ENCODE measurements around the gene PRR5.

PRR5 gene

GRCh38 chr22:44684506-44685383 is 17.3 kb upstream of the PRR5 start:
- H3K4me3 ChIP-seq (ENCODE audit: low read length) = no peak overlapping the region
- no peak overlapping the region for H3K27ac ChIP-seq (ENCODE audit: low read length)
- no peaks in the 10 kb centered on the region for H3K9me3 ChIP-seq (ENCODE audit: insufficient read depth, low read depth, low read length)
- no peaks in the 10 kb centered on the region for H3K27me3 ChIP-seq (ENCODE audit: insufficient read depth, low read length)
- H3K36me3 ChIP-seq (ENCODE audit: insufficient read depth, low read depth, low read length) = no peaks in the 10 kb centered on the region
- H3K9ac ChIP-seq (ENCODE audit: low read depth, low read length) = no peak overlapping the region
- H3K4me1 ChIP-seq (ENCODE audit: insufficient read depth, low read length) = peaks cover 4% of the 10 kb centered on the region; the same call in 1 of the 2 replicates

- Histone ChIP-seq H3K9ac (ENCODE audit: low read depth, low read length) (no peak overlapping the region), H3K27ac (ENCODE audit: low read length) (no peak overlapping the region), H3K9me3 (ENCODE audit: insufficient read depth, low read depth, low read length) (no peaks in the 10 kb centered on the region), H3K27me3 (ENCODE audit: insufficient read depth, low read length) (no peaks in the 10 kb centered on the region), H3K36me3 (ENCODE audit: insufficient read depth, low read depth, low read length) (no peaks in the 10 kb centered on the region), H3K4me3 (ENCODE audit: low read length) (no peak overlapping the region), H3K4me1 (ENCODE audit: insufficient read depth, low read length) (peaks cover 4% of the 10 kb centered on the region; the same call in 1 of the 2 replicates)
Observed at GRCh38 chr22:44685384-44686056, 16.5 kb upstream of the PRR5 start.

GRCh38 chr22:44686873-44687600 is 15.0 kb upstream of the PRR5 start:
- no peaks in the 10 kb centered on the region for H3K36me3 ChIP-seq (ENCODE audit: insufficient read depth, low read depth, low read length)
- no peaks in the 10 kb centered on the region for H3K9me3 ChIP-seq (ENCODE audit: insufficient read depth, low read depth, low read length)
- no peak overlapping the region for H3K27ac ChIP-seq (ENCODE audit: low read length)
- H3K9ac ChIP-seq (ENCODE audit: low read depth, low read length) = no peak overlapping the region
- no peak overlapping the region for H3K4me3 ChIP-seq (ENCODE audit: low read length)
- peaks cover 4% of the 10 kb centered on the region; the same call in 1 of the 2 replicates for H3K4me1 ChIP-seq (ENCODE audit: insufficient read depth, low read length)
- no peaks in the 10 kb centered on the region for H3K27me3 ChIP-seq (ENCODE audit: insufficient read depth, low read length)

- no peak overlapping the region for H3K27ac ChIP-seq (ENCODE audit: low read length)
- H3K4me1 ChIP-seq (ENCODE audit: insufficient read depth, low read length) = peaks cover 4% of the 10 kb centered on the region; the same call in 1 of the 2 replicates
- H3K36me3 ChIP-seq (ENCODE audit: insufficient read depth, low read depth, low read length) = no peaks in the 10 kb centered on the region
- H3K27me3 ChIP-seq (ENCODE audit: insufficient read depth, low read length) = no peaks in the 10 kb centered on the region
- H3K9ac ChIP-seq (ENCODE audit: low read depth, low read length) = no peak overlapping the region
- no peaks in the 10 kb centered on the region for H3K9me3 ChIP-seq (ENCODE audit: insufficient read depth, low read depth, low read length)
- no peak overlapping the region for H3K4me3 ChIP-seq (ENCODE audit: low read length)
Observed at GRCh38 chr22:44689173-44689572, 12.8 kb upstream of the PRR5 start.

GRCh38 chr22:44689915-44690524 is 12.0 kb upstream of the PRR5 start:
- peaks cover 2% of the 10 kb centered on the region; the same call in 1 of the 2 replicates for H3K4me1 ChIP-seq (ENCODE audit: insufficient read depth, low read length)
- H3K36me3 ChIP-seq (ENCODE audit: insufficient read depth, low read depth, low read length) = no peaks in the 10 kb centered on the region
- no peak overlapping the region for H3K27ac ChIP-seq (ENCODE audit: low read length)
- H3K4me3 ChIP-seq (ENCODE audit: low read length) = no peak overlapping the region
- H3K27me3 ChIP-seq (ENCODE audit: insufficient read depth, low read length) = no peaks in the 10 kb centered on the region
- no peak overlapping the region for H3K9ac ChIP-seq (ENCODE audit: low read depth, low read length)
- no peaks in the 10 kb centered on the region for H3K9me3 ChIP-seq (ENCODE audit: insufficient read depth, low read depth, low read length)

- no peak overlapping the region for H3K27ac ChIP-seq (ENCODE audit: low read length)
- H3K9me3 ChIP-seq (ENCODE audit: insufficient read depth, low read depth, low read length) = no peaks in the 10 kb centered on the region
- no peak overlapping the region for H3K4me3 ChIP-seq (ENCODE audit: low read length)
- H3K27me3 ChIP-seq (ENCODE audit: insufficient read depth, low read length) = no peaks in the 10 kb centered on the region
- no peaks in the 10 kb centered on the region for H3K4me1 ChIP-seq (ENCODE audit: insufficient read depth, low read length)
- H3K9ac ChIP-seq (ENCODE audit: low read depth, low read length) = no peak overlapping the region
- no peaks in the 10 kb centered on the region for H3K36me3 ChIP-seq (ENCODE audit: insufficient read depth, low read depth, low read length)
Observed at GRCh38 chr22:44691796-44692661, 10.0 kb upstream of the PRR5 start.

- no peaks in the 10 kb centered on the region for H3K4me1 ChIP-seq (ENCODE audit: insufficient read depth, low read length)
- no peak overlapping the region for H3K9ac ChIP-seq (ENCODE audit: low read depth, low read length)
- no peak overlapping the region for H3K27ac ChIP-seq (ENCODE audit: low read length)
- no peaks in the 10 kb centered on the region for H3K36me3 ChIP-seq (ENCODE audit: insufficient read depth, low read depth, low read length)
- no peaks in the 10 kb centered on the region for H3K9me3 ChIP-seq (ENCODE audit: insufficient read depth, low read depth, low read length)
- H3K4me3 ChIP-seq (ENCODE audit: low read length) = no peak overlapping the region
- no peaks in the 10 kb centered on the region for H3K27me3 ChIP-seq (ENCODE audit: insufficient read depth, low read length)
Observed at GRCh38 chr22:44692662-44693007, 9.4 kb upstream of the PRR5 start.

GRCh38 chr22:44693145-44693544 is 8.9 kb upstream of the PRR5 start:
- Histone ChIP-seq H3K4me1 (ENCODE audit: insufficient read depth, low read length) (no peaks in the 10 kb centered on the region), H3K9me3 (ENCODE audit: insufficient read depth, low read depth, low read length) (no peaks in the 10 kb centered on the region), H3K4me3 (ENCODE audit: low read length) (no peak overlapping the region), H3K27ac (ENCODE audit: low read length) (no peak overlapping the region), H3K9ac (ENCODE audit: low read depth, low read length) (no peak overlapping the region), H3K36me3 (ENCODE audit: insufficient read depth, low read depth, low read length) (no peaks in the 10 kb centered on the region), H3K27me3 (ENCODE audit: insufficient read depth, low read length) (no peaks in the 10 kb centered on the region)

GRCh38 chr22:44693756-44694155 is 8.2 kb upstream of the PRR5 start:
- Histone ChIP-seq H3K9me3 (ENCODE audit: insufficient read depth, low read depth, low read length) (no peaks in the 10 kb centered on the region), H3K36me3 (ENCODE audit: insufficient read depth, low read depth, low read length) (no peaks in the 10 kb centered on the region), H3K27ac (ENCODE audit: low read length) (no peak overlapping the region), H3K9ac (ENCODE audit: low read depth, low read length) (no peak overlapping the region), H3K27me3 (ENCODE audit: insufficient read depth, low read length) (no peaks in the 10 kb centered on the region; the same call in 1 of the 2 replicates), H3K4me3 (ENCODE audit: low read length) (no peak overlapping the region), H3K4me1 (ENCODE audit: insufficient read depth, low read length) (0 out of 2 replicates have a peak, but pooled peaks cover 1% of the 10 kb centered on the region)

GRCh38 chr22:44697423-44698141 is 4.4 kb upstream of the PRR5 start:
- peaks cover 24% of the 10 kb centered on the region for H3K27me3 ChIP-seq (ENCODE audit: insufficient read depth, low read length)
- H3K4me1 ChIP-seq (ENCODE audit: insufficient read depth, low read length) = peaks cover 13% of the 10 kb centered on the region; the same call in 1 of the 2 replicates
- H3K27ac ChIP-seq (ENCODE audit: low read length) = no peak overlapping the region
- H3K9me3 ChIP-seq (ENCODE audit: insufficient read depth, low read depth, low read length) = no peaks in the 10 kb centered on the region
- H3K4me3 ChIP-seq (ENCODE audit: low read length) = no peak overlapping the region
- H3K9ac ChIP-seq (ENCODE audit: low read depth, low read length) = no peak overlapping the region
- no peaks in the 10 kb centered on the region for H3K36me3 ChIP-seq (ENCODE audit: insufficient read depth, low read depth, low read length)
